Measurements from ENCODE around the gene PRDX1. TPM values are rescaled to one million over a fixed set of nuclear protein-coding genes. Genes with fewer than 3 reads are reported as not detected.

The PRDX1 gene
- total and polyA plus RNA-seq, 2 of the 8 experiments (the other 6 are each of a cell fraction or from before 2014, with no cell fraction given), result 1,165 to 1,418 TPM

GRCh38 chr1:45521413-45522323, at the start of gene PRDX1 (continued):
- TF ChIP-seq E2F6 (IDR thresholded peaks at IDR 0.05), result no peak
- no peak for TF ChIP-seq EZH2 (IDR thresholded peaks at IDR 0.05; ENCODE audit: low read depth, low read length, severe bottlenecking)
- TF ChIP-seq RNF2 (IDR thresholded peaks at IDR 0.05; ENCODE audit: borderline replicate concordance, low read depth, low read length, missing control alignments, poor library complexity, severe bottlenecking), result no peak
- peak; percentile 100 for TF ChIP-seq POLR2A (IDR thresholded peaks at IDR 0.05; ENCODE audit: control extremely low read depth in 1 of 2, low read depth in 2 of 2, low read length in 2 of 2)
- TF ChIP-seq POU5F1 (IDR thresholded peaks at IDR 0.05; ENCODE audit: low read depth, low read length), result no peak
- peak; percentile 98 for TF ChIP-seq BACH1 (IDR thresholded peaks at IDR 0.05; ENCODE audit: low read length)
- peak; percentile 99 for TF ChIP-seq TBP (IDR thresholded peaks at IDR 0.05; ENCODE audit: low read depth, low read length)
- TF ChIP-seq SP4 (IDR thresholded peaks at IDR 0.05; ENCODE audit: low read length), result peak; percentile 75; the same call in 1 of the 2 replicates
- no peak for TF ChIP-seq CEBPB (IDR thresholded peaks at IDR 0.05; ENCODE audit: low read depth, low read length)
- peak; percentile 90 to 92; a peak in 3 of 4 replicates for TF ChIP-seq SIN3A (conservative IDR thresholded peaks at IDR 0.05 in 1 of 2, IDR thresholded peaks at IDR 0.05 in 1 of 2; ENCODE audit: low read depth in 1 of 2, low read length in 2 of 2)
- TF ChIP-seq CHD1 (IDR thresholded peaks at IDR 0.05; ENCODE audit: low read depth, low read length), result 0 out of 2 replicates have a peak, but pooled peaks have one; percentile 56
- TF ChIP-seq CREB1 (IDR thresholded peaks at IDR 0.05), result no peak

All from H1 (cell line).